Panc1 (cell line): Measurements from ENCODE around the gene TNIK. TPM values are rescaled to one million over a fixed set of nuclear protein-coding genes. Genes with fewer than 3 reads are reported as not detected.

Source experiments
- ATAC-seq: fragments of 200-7000 bp; cut with Tn5 transposase; 2 replicates; pipeline ENCODE4 v1.9.1; 2020; ENCODE audit warnings: mild to moderate bottlenecking, moderate library complexity
- BruUV-seq: library from RNA; stranded (reverse); fragments of 400-500 nt; replicated peaks from 2 replicates; lab custom pipeline; 2021; lab: Mats Ljungman, UMichigan
- CTCF ChIA-PET: fragments of 300-600 bp; sonication (Branson Sonifier 250); formaldehyde crosslinking; loops from one replicate; lab custom pipeline; 2022; ENCODE audit warnings: antibody characterized with exemption; lab: Charles Lee
- POLR2A ChIA-PET: fragments of 300-600 bp; sonication (Branson Sonifier 250); formaldehyde crosslinking; loops from one replicate; lab custom pipeline; 2022; ENCODE audit warnings: antibody characterized with exemption; lab: Charles Lee
- DNase-seq: peaks from one replicate; pipeline ENCODE4 v3.0.0-alpha.2; 2010; ENCODE audit warnings: low read depth, low spot score
- H3K27ac ChIP-seq: 2 replicates; pipeline ENCODE4 v1.5.1; 2011; ENCODE audit warnings: mild to moderate bottlenecking, low read length, inconsistent platforms
- H3K27me3 ChIP-seq: fragments of 200-500 bp; sonication (Bioruptor generic); 2 replicates; pipeline ENCODE4 v1.6.0; 2014; ENCODE audit warnings: low read length, inconsistent platforms; ENCODE audit not compliant: control insufficient read depth, insufficient read depth
- H3K36me3 ChIP-seq: fragments of 200-500 bp; sonication (Bioruptor generic); 2 replicates; pipeline ENCODE4 v1.5.1; 2014; ENCODE audit warnings: inconsistent platforms, mild to moderate bottlenecking, low read length, moderate library complexity; ENCODE audit not compliant: control insufficient read depth, insufficient read depth
- H3K4me1 ChIP-seq: 2 replicates; pipeline ENCODE4 v1.5.1; 2011; ENCODE audit warnings: inconsistent platforms, mild to moderate bottlenecking, low read length, moderate library complexity; ENCODE audit not compliant: control insufficient read depth, insufficient read depth
- H3K4me3 ChIP-seq, 2 experiments: 2 replicates each; pipeline ENCODE4 v1.5.1; 2011 to 2012; ENCODE audit warnings: low read depth in 2 of 2, low read length in 2 of 2, mild to moderate bottlenecking in 2 of 2, inconsistent platforms in 1 of 2, moderate library complexity in 1 of 2
- H3K9me3 ChIP-seq: fragments of 200-500 bp; sonication (Bioruptor generic); 2 replicates; pipeline ENCODE4 v1.5.1; 2014; ENCODE audit warnings: low read depth, mild to moderate bottlenecking, inconsistent platforms, low read length, moderate library complexity; ENCODE audit not compliant: control insufficient read depth, insufficient read depth
- CTCF ChIP-seq: fragments of 450-650 bp; IDR thresholded peaks from 2 replicates; pipeline ENCODE4 v1.5.1; 2017; ENCODE audit warnings: mild to moderate bottlenecking
- POLR2AphosphoS5 ChIP-seq: IDR thresholded peaks from 2 replicates; pipeline ENCODE4 v1.6.1; 2012; ENCODE audit warnings: mild to moderate bottlenecking, low read depth, low read length, moderate library complexity
- REST ChIP-seq, 2 experiments: IDR thresholded peaks; 2 replicates each; pipeline ENCODE4 v1.6.1; 2011 to 2012; ENCODE audit warnings: low read depth in 2 of 2, control low read depth in 1 of 2, low read length in 1 of 2, mild to moderate bottlenecking in 1 of 2, moderate library complexity in 1 of 2; ENCODE audit not compliant: insufficient read depth in 1 of 2
- SIN3A ChIP-seq: IDR thresholded peaks from 2 replicates; pipeline ENCODE4 v1.6.1; 2012; ENCODE audit warnings: low read depth, mild to moderate bottlenecking, low read length, moderate library complexity, borderline replicate concordance; ENCODE audit not compliant: insufficient read depth
- TCF7L2 ChIP-seq: IDR thresholded peaks from 2 replicates; pipeline ENCODE4 v1.6.1; 2011; ENCODE audit warnings: mild to moderate bottlenecking, low read depth, low read length, inconsistent platforms
- in situ Hi-C: cut with HindIII; loops from 2 replicates; pipeline ENCODE4 v1.10.0; 2016; ENCODE audit warnings: low sequenced_read_pairs, low pct_unique_long_range_greater_than_20kb
- intact Hi-C: fragments of 100-400 bp; cut with micrococcal nuclease; formaldehyde crosslinking; loops from one replicate; pipeline ENCODE4 v1.10.0; 2022; ENCODE audit not compliant: unreplicated experiment
- total RNA-seq: library from RNA; stranded (reverse); gene quantifications from one replicate; pipeline ENCODE4 v1.2.1, GENCODE V29; 2021; ENCODE audit not compliant: unreplicated experiment

TNIK gene
- total RNA-seq, 1 experiment from 2014 or later: 1.9 TPM

GRCh38 chr3:171021377-171021776 is 438.8 kb downstream of the TNIK start:
- ChIA-PET CTCF (no interaction called here), POLR2A (interaction anchor here (0.6 kb wide), 1 partner anchor 794 kb away, joined by 3 read pairs; no protein-coding TSS in a partner anchor)
- Histone ChIP-seq H3K27me3 (no peaks in the 10 kb centered on the region), H3K36me3 (no peaks in the 10 kb centered on the region), H3K27ac (no peak overlapping the region), H3K4me1 (no peaks in the 10 kb centered on the region), H3K4me3 (no peak overlapping the region), H3K9me3 (no peaks in the 10 kb centered on the region)
- ATAC-seq (no peak), DNase-seq (no peak)
- intact Hi-C loops: no loop called here
- TF ChIP-seq POLR2AphosphoS5 (no peak), SIN3A (no peak), CTCF (no peak), REST (IDR thresholded peaks at IDR 0.05; ENCODE audit: insufficient read depth in 1 of 2, low read depth in 2 of 2, low read length in 1 of 2) (no peak), TCF7L2 (no peak)
- in situ Hi-C loops: no loop called here
- no TSS peak for BruUV-seq

GRCh38 chr3:171018156-171018935 is 441.9 kb downstream of the TNIK start:
- POLR2A ChIA-PET: interaction anchor here (0.7 to 0.9 kb wide), 2 partner anchors 54 to 1065 kb away, joined by 4 to 5 read pairs; no protein-coding TSS in a partner anchor
- in situ Hi-C loops: no loop called here
- no peak overlapping the region for H3K27ac ChIP-seq
- intact Hi-C loops: no loop called here
- H3K27me3 ChIP-seq: no peaks in the 10 kb centered on the region
- no peak for ATAC-seq
- no TSS peak for BruUV-seq
- H3K36me3 ChIP-seq: no peaks in the 10 kb centered on the region
- H3K9me3 ChIP-seq: no peaks in the 10 kb centered on the region
- H3K4me1 ChIP-seq: no peaks in the 10 kb centered on the region
- TF ChIP-seq POLR2AphosphoS5: no peak
- TF ChIP-seq SIN3A: no peak
- TF ChIP-seq CTCF: peak; percentile 54
- DNase-seq: no peak
- CTCF ChIA-PET: no interaction called here
- H3K4me3 ChIP-seq: no peak overlapping the region
